Measurements from ENCODE around the gene ZNF32.
A peak's percentile ranks its signal among the peaks of the same experiment; 100 is the strongest.

The ZNF32 gene

DNA sequence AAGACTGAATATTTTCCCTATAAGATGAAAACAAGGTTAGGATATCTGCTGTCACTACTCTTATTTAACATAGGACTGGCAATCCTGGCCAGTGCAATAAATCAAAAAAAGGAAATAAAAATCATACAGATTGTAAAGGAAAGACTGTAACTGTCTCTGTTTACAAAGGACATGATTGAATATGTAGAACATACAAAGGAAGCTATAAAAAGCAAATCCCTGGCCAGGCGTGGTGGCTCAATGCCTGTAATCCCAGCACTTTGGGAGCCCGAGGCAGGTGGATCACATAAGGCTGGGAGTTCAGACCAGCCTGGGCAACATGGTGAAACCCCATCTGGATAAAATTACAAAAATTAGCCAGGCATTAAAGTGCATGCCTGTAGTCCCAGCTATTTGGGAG lies 26.6 kb downstream of the ZNF32 start:
- H3K4me3 ChIP-seq (ENCODE audit: low read length), result no peak overlapping the region
- TF ChIP-seq, protein P1, sequence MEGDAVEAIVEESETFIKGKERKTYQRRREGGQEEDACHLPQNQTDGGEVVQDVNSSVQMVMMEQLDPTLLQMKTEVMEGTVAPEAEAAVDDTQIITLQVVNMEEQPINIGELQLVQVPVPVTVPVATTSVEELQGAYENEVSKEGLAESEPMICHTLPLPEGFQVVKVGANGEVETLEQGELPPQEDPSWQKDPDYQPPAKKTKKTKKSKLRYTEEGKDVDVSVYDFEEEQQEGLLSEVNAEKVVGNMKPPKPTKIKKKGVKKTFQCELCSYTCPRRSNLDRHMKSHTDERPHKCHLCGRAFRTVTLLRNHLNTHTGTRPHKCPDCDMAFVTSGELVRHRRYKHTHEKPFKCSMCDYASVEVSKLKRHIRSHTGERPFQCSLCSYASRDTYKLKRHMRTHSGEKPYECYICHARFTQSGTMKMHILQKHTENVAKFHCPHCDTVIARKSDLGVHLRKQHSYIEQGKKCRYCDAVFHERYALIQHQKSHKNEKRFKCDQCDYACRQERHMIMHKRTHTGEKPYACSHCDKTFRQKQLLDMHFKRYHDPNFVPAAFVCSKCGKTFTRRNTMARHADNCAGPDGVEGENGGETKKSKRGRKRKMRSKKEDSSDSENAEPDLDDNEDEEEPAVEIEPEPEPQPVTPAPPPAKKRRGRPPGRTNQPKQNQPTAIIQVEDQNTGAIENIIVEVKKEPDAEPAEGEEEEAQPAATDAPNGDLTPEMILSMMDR (IDR thresholded peaks at IDR 0.05; ENCODE audit: insufficient read depth, low read depth, low read length, missing control alignments), result no peak
- no peak for DNase-seq (ENCODE audit: low read depth)

DNA sequence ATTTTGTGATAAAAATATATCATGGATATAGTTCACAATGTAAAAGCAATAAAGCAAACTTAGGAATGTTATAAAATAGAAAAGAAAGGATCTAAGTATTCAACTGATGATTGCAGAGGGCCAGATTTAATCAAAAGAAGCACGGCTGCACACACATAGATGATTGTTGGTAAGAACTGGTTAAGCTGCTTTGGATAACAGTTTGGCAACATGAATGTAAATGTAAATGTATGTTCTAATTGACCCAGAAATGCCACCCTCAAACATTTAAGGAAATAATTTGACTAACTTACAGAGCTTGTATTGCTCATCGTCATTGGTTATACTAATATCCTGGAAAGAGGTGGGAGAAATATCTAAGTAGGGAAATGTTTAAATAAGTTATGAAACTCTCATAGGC lies 29.3 kb downstream of the ZNF32 start:
- no peak overlapping the region for H3K4me3 ChIP-seq (ENCODE audit: low read length)
- DNase-seq (ENCODE audit: low read depth), result no peak
- TF ChIP-seq, protein P1 (IDR thresholded peaks at IDR 0.05; ENCODE audit: insufficient read depth, low read depth, low read length, missing control alignments), result no peak

DNA sequence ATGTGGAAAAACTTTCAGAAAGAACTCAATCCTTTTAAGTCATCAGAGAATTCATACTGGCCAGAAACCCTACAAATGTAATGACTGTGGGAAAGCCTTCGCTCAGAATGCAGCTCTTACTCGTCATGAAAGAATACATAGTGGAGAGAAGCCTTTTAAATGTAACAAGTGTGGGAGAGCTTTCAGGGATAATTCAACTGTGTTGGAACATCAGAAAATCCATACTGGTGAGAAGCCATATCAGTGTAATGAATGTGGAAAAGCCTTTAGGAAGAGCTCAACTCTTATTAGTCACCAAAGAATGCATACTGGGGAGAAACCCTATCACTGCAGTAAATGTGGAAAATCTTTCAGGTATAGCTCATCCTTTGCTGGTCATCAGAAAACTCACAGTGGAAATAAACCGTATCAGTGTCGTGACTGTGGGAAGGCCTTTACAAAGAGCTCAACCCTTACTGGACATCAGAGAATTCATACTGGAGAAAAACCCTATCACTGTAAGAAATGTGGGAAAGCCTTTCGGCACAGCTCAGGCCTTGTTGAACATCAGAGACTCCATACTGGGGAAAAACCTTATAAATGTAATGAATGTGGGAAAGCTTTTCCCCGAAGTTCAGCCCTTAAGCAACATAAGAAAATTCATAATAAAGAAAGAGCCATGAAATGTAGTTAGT lies 31.8 kb downstream of the ZNF32 start:
- DNase-seq (ENCODE audit: low read depth), result no peak
- TF ChIP-seq, protein P1 (IDR thresholded peaks at IDR 0.05; ENCODE audit: insufficient read depth, low read depth, low read length, missing control alignments), result no peak
- no peak overlapping the region for H3K4me3 ChIP-seq (ENCODE audit: low read length)

DNA sequence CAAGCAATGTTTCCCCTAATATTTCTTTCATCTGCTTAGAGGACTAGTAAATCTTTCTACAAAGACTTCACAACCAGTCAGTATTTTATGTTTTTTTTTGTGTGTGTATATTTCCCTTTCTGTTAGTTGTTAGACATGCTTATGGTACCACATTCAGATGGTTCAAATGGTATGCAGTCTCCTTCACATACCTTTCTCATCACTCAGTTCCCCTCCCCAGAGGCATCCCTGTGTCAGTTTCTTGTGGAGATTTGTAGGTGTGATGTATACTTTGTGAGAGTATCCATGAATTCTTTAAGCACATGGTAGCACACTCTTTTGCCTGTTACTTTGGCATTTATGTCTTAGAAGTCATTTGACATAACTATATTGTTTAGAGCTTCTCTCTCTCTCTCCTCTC lies 38.0 kb downstream of the ZNF32 start:
- peak; percentile 29 for DNase-seq (ENCODE audit: low read depth)
- TF ChIP-seq, protein P1 (IDR thresholded peaks at IDR 0.05; ENCODE audit: insufficient read depth, low read depth, low read length, missing control alignments), result no peak
- H3K4me3 ChIP-seq (ENCODE audit: low read length), result no peak overlapping the region

DNA sequence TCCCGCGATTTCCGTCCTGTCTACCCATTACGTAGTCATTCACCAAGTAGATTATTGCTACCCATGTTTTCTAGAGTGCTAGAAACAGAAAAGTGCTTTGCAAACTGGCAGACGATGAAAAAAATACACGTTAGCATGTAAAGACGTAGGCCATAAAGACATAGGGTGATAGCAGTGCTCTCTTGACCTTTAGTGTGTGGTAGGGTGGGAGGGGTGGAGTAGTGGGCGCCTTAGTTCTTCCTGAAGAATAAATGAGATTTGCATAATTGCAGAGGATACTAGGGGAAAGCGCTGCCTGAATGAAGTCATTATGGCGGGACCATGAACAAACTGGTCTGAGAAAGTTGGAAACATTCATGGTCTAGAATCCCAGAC lies 41.5 kb downstream of the ZNF32 start:
- H3K4me3 ChIP-seq (ENCODE audit: low read length), result peak overlapping the region; percentile 65
- TF ChIP-seq, protein P1 (IDR thresholded peaks at IDR 0.05; ENCODE audit: insufficient read depth, low read depth, low read length, missing control alignments), result no peak
- DNase-seq (ENCODE audit: low read depth), result no peak

DNA sequence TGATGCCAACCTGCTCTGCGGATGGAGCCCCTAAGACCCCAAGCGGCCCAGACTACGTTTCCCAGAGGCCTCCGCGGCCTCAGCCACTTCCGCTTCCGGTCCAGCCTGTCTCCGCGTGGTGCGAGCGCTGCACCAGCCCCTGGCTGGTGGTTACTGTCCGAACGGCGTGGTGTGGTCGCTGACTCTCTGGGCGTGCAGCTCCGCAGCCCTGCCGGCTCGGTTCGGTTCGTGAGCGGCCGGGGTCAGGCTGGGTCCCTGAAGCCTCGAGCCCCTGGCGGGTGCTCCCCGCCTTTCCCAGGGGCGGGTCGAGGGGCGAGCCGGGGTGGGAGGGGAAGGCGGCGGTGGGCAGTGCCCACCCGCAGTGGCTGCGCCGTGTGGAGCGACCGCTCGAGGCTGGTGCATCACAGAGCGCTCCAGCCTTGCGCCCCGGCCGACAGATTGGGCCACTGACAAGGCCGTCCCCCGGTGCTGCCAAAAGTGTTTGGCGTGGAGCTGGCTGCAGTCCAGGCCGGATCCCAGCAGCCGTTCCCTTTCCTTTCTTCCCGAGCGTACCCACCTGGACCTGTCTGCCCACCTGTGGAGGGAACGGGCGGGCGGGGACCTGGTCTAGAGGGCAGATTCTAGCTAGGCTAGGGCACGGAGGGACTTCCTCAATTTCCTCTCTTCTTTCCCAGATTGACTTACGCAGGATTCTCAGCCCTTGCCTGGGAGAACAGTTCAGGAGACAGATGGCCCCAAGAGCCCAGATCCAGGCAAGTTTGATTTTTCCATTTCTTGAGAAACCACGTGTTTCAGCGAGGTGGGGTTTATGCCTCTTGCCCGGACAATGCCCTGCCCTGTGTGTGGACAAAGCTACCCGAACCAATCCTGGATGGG lies 42.1 kb downstream of the ZNF32 start, which contains the start of gene ZNF485:
Gene ZNF485, plus strand, starts transcription at position 116 of the 876 bp plus-strand sequence. Its CDS starts 613 bp downstream, at position 729.
- H3K4me3 ChIP-seq (ENCODE audit: low read length), result peak within 1 kb of the TSS; percentile 65
- TF ChIP-seq, protein P1 (IDR thresholded peaks at IDR 0.05; ENCODE audit: insufficient read depth, low read depth, low read length, missing control alignments), result no peak
- DNase-seq (ENCODE audit: low read depth), result peak; percentile 51

Measured in epithelial cell of esophagus (primary cell).